Stimulated activated CD8-positive, alpha-beta memory T cell treated with anti-CD3 and anti-CD28 coated beads, Interleukin-4, amount 100 ng/mL, for 24 hours (primary cell): Measurements from ENCODE around the gene PPFIA2.

ENCODE experiments used
- DNase-seq: peaks from one replicate; pipeline ENCODE4 v3.0.0-alpha.2; 2020; ENCODE audit warnings: low read depth

The PPFIA2 gene

DNA sequence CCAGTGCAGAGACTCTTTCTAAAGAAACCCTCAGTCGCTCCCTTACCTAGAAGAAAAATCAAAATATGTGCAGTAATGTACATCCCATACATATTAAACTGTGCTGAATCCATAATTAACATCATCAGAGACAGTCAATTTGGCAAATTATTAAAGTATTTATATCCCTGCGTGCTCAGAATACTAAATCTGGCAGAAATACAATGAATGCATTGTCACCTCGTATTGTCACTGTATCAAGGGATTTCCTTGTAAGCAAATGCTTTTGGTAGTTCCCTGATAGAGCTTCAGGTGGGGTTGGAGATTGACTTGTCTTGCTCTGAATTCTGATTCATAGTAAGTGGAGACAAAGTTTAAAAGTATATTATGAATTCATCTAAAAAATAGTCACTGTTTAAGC, 319.1 kb downstream of the PPFIA2 start:
- DNase-seq, result no peak

DNA sequence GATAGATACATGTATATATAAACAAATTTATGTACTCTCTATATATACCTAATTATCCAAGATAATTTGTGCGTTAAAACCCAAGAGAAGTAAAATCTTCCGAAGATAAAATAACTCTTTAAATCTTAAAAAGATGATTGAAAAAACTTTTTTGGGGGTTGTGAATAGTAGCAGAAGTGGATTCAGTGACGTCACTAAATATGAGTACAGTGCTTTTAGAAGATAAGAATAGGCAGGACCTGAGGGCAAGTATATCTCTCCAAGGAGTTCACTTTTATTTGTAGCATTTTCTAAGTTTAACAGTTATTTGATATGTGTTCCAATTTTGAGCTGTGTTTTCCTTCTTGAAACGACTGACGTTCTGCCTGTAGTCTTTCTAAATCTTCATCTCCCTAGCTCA, 319.8 kb downstream of the PPFIA2 start:
- no peak for DNase-seq

DNA sequence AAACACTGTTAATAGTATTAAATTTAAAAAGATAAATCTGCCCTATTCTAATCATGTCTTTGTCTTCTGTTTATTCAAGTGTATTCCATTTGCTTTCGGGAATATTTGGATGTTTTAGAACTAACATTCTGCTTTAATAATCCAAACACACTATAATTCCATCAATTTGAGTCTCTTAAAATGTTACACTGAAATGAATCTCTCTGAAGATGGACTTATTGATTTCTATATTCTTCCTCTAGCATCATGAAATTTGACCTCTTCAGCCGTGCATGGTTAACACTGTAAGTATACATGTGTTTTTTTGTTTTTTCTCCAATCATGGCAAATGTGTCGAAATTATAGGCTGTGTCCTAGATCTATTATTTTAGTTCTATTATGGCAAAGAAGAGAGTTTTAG, 342.1 kb downstream of the PPFIA2 start:
- DNase-seq, result no peak

DNA sequence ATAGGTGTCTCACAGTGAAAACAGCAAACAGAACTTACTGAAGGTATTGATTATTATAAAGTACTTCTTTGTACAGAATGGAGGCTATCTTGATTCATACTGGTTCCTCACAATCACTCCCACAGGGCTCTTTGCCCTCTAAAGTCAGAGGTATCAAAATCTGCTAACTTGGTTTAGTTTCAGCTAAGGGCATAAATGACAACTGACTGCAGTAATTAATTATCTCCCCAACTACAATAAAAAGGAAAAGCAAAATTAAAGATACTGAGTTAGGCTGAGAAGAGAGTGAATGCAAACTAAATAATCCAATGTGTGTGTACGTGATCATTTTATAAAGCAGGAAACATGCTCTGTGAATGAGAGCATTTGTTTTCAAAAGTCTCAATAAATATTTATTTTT, 342.6 kb downstream of the PPFIA2 start:
- DNase-seq, result no peak

DNA sequence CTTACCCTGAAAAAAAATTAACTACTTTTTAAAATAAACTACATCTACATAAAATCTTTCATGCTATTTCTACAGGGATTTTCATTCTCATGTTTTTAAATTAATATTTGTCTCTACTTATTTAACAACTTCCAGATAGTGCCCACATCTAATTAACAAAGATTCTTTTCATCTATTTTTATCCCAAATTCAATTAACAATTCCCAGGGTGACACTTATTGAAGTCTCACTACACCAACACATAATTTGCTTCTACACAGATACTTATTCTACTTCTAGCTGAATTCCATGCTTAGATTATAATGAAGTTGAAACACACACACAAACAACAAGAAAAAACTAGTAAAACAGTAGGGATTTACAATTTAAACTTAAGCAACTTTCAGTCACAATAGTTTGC, 344.7 kb downstream of the PPFIA2 start:
- DNase-seq, result no peak

DNA sequence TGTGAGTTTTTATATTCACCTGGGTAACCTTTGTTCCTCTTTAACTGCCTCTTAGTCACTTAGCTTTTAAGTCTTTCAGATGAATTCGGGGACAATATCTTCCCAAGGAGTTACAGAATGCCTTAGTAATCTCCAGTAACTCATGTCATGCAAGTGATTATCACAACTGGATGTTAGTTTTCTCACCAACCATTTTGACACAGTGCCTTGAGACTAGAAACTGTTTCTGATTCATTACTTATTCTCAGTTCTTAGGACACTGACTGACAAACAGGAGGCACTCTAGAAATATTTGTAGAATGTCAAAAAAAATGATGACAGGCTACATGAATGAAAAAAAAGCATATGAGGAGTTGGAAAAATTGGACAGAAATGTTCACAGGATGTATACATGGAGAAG, 346.2 kb downstream of the PPFIA2 start:
- no peak for DNase-seq

DNA sequence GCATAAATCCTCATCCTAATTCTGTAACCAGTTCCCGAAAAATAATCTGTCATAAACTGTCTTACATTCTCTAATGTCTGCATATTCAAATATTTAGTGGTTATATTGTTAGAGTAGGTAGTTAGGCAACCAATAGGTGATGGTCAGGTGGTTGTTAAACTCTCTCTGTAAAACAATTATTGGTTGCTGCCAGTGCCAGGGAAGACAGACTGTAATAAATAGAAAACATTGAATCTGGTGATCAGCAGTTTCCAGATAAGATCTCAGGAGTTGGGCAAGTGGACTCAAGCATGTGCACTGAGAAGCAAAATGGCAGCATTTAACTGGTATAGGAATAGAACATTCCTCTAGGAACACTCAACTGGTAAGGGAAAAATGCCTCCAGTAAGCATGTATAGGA, 355.8 kb downstream of the PPFIA2 start:
- DNase-seq, result no peak

DNA sequence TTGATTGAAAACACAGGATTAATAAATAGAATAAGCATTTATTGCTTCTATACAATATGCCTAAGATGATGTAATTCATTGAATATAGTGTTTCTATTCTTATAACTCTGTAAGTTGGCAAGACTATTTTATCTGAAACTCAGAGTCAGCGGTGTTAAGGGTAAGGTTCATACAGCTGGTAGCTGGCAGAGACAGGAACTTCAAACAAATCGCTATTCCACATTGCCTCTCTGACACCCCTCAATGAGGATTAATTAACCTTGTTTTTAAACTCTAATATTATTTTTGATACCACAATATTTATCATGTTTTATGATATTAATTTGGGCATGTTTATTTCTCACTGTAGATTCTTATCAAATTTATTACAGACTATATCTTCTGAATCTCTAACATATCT, 357.9 kb downstream of the PPFIA2 start:
- DNase-seq, result no peak

DNA sequence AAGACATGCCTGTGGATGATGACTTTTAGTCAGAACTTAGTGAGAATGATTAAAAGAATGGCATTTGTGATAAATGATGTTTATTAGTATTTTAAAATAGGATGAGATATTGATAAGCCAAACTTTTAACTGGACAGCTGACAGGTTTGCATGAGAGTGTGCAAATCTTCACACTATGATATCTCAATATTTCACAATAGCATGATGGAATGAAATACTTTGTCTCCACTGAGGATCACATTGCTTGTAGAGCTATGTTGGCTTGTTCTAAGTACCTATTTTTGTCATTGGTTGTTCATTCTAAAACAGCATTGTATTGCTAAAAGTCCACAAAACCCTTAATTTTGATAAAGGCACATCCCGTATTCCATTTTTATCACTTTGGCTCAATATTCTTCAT, 359.1 kb downstream of the PPFIA2 start:
- DNase-seq, result no peak

DNA sequence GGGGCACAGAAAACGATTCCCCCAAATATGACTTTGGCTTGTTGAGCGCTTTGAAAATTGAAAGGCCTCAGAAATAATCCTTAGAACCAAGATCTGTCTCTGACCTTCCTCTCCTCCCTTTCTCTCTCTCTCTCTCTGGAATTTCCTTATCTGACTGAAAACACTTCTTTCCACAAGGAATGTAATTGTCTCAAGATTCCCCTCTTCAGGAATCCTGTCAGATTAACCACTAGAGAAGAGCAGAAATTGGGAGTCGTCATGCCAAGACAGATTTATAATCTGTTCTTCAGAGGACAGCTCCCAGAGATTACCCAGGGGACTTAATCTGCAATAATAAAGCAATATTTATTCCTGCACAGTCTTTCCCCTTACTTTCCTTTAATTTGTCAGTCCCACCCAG, 363.7 kb downstream of the PPFIA2 start:
- DNase-seq, result no peak

DNA sequence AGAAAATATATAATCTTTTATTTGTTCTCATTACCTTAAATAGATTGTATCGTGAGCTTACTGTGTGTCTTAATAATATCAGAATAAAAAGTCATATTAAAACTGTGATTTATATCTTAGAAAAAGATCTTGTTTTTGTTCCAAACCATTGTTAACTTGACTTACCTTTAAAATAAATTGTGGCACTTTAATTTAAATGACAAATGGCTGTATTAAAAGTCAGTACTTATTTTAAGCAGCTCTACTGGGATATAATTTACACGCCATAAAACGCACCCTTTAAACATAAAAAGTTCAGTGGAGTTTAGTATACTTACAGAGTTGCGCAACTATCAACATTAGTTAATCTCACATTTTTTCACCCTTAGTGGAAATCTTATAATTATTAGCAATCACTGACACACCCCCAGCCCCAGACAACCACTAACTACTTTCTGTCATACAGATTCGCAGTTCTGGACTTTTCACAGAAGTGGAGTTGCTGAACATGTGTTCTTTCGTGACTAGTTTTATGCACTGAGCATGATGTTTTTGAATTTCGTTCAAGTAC, 369.5 kb downstream of the PPFIA2 start:
- DNase-seq, result no peak

DNA sequence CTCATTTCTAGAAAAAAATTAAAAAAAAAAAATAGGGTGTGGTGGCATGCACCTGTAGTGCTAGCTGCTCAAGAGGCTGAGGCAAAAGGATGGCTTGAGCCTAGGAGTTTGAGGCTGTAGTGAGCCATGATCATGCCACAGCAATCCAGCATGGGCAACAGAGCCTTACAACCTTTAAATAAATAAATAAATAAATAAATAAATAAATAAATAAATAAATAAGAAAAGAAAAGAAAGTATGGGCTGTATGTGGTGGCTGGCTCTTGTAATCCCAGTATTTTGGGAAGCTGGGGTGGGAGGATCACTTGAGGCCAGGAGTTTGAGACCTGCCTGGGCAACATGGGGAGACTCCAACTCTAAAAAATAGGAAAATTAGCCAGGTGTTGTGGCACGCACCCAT, 373.0 kb downstream of the PPFIA2 start:
- no peak for DNase-seq

DNA sequence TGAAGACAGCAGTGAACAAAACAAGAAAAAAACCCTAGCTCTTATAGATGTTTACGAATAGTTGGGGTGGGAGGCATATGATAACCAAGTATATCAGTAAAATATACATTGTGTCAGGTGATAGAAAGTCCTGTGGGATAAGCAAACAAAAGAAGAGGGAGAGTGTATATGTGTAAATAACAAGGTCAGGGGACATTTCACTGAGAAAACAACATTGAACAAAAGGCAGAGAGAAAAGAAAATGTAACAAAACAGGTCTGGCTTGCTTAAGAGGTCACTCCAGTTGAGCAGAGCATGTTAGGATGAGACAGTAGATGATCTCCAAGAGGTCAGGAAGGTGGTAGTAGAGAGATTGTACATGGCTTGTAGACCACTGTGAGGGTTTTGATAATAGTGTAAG, 377.2 kb downstream of the PPFIA2 start:
- DNase-seq, result no peak

DNA sequence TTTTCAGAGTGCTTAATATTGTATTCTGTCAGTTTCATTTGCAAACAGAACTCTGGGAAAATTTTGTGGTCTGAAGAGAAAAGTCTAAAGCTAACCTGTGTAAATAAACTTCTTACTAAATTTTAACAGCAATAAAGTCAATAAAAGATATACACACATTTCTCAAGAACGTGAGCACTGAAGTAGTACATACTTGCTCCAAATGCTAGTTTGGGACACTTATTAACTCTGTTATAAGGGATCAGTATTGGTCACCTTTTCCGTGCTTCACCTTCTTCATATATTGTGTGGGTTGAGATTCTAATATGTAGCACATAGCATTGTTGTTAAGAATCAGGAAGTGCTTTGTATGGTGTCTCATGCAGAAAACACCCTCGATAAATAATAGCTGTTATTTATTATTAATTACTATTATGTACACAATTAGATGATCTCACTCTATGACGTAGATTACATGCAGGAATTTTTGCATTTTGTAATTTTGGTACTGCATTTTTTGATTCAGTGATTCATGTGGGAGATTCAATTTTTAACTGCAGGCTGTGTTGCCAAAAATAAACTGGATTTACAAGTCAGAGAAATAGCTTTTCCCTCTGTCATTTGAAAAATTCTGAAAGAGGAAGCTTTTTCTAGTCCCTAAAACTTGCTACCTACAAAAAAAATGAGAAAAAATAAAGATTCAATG, 380.4 kb downstream of the PPFIA2 start:
- DNase-seq, result no peak

DNA sequence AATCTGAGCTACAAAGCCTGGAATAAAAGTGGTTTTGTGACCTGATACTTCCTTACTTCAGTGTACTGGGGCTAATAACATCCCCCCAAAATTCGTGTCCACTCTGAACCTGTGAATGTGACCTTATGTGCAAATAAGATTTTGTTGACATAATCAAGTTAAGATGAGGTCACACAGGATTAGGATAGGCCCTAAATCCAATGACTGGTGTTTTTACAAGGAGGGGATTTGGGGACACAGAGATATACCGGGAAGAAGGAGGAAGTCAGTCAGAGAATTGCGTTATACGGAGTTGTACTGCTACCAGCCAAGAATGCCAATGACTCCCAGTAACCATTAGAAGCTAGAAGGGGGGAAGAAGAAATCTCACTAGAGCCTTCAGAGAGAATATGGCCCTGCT, 381.4 kb downstream of the PPFIA2 start:
- no peak for DNase-seq

DNA sequence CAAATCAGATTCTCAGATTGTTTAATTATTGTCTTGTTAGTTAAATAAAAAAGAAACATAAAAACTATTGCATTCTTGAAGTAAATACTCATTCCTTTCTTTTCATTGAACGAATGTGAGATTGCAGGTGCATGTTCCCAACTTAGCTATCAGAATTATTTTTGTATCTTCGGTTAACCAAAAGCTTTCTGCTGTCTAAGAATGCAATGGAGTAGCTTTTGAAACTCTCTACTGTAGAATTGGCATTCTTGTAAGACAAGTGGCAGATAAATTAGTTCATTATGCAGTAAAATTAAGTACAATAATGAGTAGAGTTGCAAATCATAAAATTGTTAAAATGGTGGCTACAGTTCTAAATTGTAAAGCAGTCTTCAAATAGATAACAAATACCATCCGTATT, 383.2 kb downstream of the PPFIA2 start:
- no peak for DNase-seq

DNA sequence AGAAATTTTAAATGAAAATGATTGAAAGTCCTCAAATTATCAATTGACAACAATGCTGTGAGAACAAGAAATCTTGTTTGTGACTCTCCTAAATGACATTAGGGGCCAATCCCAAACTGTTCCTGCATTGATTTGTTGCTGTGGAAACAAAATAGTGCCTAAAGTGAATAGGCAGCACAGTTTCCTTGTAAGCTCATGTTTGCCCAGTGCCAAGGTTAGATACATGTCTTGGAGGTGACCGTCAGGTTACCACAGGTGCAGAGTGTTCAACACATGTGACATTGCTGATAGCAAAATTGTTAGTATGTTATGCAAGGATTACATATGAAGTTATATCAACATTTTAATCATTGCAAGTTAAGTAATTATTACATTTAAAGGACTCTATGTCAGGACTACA, 388.7 kb downstream of the PPFIA2 start:
- DNase-seq, result no peak

DNA sequence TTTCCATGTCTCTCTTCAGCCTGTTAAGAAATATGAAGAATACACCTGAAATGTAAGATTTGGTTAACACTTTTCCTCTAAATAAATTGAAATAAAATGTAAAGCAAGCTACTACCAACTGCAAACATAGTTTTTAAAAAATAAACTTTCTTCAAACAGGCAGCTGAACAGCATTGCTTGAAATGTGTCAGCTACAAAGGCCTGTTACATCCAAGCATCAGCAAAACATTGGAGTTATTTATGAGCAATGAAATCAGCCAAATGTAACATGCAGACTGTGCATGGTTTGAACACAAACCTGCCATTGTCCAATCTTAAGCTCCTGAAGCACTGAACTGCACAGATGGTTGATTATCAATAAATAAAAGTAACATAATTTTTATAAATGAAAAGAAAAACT, 390.0 kb downstream of the PPFIA2 start:
- no peak for DNase-seq

DNA sequence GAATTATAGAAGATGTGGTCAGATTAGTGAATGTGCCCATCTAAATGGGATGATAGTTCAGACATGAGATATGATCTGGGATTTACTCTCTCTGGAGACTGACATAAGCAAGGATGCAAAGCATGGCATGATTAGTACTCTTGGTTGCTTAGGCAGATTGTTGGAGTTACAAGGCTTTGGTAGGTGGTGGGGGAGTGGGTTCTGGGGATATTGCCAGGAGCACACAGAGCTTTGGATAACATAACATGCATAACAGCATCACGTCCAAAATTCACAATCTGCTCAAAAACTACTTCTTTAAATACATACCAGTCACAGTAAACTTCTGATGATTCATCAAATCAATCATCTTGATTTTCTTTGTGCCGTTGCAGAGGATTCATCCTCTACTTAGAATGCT, 393.9 kb downstream of the PPFIA2 start:
- no peak for DNase-seq

DNA sequence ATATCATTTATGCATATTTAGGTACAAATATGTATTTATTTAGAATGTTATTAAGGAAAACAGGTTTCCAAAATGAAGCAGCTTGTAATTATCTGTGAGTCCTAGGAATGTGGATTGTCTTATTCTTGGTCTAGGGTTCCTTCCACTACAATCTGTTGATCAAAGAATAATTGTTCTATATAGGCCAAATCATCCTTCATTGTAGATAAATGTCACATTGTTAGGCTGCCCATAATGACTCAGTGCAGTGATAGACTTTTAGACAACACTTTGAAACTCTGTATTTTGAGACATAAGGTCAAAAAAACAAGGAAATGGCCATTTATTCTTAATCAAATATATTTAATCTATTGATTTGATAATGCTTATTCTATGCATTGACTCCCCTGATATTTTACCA, 398.2 kb downstream of the PPFIA2 start:
- DNase-seq, result no peak

DNA sequence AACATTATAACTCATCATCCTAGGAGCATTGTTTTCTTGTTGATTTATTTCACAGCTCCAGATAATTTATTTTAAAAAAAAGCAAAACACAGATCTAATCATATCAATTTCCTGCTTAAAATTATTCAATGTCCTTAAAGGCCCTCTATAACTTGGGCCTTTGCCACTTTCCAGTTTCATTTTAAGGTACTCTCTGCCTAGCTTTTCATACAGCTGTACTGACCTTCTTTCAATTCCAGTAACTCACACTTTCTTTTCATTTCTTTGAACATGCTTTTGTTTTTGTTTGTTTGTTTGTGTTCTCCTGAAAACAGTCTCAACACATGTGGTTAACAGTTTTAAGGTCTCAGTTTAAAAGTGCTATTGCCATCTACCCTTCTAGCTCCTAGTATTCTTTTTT, 399.4 kb downstream of the PPFIA2 start:
- DNase-seq, result no peak

DNA sequence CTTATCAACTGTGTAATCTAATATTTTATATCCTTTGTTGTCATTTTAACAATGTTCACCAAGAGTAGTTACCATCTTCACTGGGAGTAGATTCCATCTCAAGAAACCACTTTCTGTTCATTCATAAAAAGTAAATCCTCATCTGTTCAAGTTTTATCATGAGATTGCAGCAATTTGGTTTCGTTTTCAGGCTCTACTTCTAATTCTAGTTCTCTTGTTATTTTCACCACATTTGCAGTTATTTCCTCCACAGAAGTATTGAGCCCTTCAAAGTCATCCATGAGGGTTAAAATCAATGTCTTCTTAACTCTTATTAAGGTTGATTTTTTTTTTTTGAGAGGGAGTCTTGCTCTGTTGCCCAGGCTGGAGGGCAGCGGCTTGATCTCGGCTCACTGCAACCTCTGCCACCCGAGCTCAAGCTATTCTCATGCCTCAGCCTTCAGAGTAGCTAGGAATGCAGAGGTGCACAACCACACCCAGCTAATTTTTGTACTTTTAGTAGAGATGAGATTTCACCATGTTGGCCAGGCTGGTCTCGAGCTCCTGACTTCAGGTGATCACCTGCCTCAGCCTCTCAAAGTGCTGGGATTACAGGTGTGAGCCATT, 404.7 kb downstream of the PPFIA2 start:
- no peak for DNase-seq

DNA sequence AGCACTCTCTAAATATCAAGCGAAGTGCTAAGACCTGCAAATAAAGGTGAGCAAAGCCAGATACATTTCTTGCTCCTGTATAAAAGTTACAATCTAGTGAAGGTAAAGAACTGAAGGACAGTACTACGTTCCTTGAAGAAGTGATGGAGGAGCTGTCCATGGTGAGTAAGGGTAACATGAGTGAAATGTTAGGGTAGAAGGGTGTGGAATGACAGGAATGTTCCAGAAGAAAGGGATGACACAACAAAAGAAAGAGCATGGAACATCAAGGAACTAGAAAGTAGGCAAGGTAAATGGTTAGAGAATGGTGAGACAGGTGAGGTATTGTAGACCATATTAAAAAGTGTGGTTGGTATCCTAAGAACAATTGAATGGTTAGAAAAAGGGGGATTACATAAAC, 408.8 kb downstream of the PPFIA2 start:
- DNase-seq, result no peak

DNA sequence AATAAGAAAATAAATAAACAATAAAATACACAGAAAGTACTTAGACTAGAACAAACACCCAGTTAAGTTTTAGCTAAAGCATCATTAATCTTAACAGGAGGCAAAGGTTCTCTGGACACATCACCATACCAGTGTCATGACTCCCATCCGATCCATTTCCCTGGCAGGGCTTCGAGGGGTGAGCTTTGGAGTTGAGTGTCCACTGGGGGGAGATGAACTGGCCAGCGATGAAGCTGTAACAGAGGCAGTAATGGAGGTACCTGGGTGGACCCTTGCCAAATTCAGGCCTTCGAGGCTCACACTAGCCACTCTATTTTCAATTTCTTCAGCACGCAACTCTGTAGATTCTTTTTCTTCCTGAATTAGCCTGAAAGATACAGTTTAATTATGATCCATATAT, 411.7 kb downstream of the PPFIA2 start:
- no peak for DNase-seq
